NCI-H345 (cell line): Measurements from ENCODE around the gene TMEM242.
"Not testable (repeated sequence)": the region's sequence is repeated elsewhere in the genome, so short reads cannot be mapped to it uniquely, and the experiment has no call there.

Source experiments
- DNase-seq: peaks from one replicate; lab custom pipeline; 2025; lab: John Stamatoyannopoulos, UW

The TMEM242 gene

GRCh38 chr6:157323966-157324300 is 614 bp upstream of the TMEM242 start:
- DNase-seq = no peak

DNA sequence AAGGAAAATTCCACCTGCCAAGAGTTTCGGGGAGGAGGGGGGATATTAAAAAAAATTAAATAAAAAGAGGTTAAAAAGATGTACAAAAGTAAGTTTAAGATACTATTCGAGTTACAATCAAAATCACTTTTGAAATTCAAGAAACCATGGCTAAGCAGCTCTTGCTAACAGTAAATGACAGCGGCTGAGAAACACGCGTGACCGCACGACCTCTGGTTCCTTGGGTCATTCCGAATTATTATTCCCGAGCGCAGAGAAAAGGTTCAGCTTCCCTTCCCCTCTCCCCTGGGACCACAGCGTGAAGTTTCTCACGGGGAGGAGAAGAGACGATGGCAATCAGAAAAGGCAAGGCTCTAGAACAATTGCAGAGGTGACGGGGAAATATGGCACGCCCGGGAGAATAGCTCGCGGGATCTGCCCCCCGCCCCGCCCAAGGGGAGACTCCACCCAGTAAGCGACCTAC is 496 bp downstream of the TMEM242 start:
- no peak for DNase-seq

DNA sequence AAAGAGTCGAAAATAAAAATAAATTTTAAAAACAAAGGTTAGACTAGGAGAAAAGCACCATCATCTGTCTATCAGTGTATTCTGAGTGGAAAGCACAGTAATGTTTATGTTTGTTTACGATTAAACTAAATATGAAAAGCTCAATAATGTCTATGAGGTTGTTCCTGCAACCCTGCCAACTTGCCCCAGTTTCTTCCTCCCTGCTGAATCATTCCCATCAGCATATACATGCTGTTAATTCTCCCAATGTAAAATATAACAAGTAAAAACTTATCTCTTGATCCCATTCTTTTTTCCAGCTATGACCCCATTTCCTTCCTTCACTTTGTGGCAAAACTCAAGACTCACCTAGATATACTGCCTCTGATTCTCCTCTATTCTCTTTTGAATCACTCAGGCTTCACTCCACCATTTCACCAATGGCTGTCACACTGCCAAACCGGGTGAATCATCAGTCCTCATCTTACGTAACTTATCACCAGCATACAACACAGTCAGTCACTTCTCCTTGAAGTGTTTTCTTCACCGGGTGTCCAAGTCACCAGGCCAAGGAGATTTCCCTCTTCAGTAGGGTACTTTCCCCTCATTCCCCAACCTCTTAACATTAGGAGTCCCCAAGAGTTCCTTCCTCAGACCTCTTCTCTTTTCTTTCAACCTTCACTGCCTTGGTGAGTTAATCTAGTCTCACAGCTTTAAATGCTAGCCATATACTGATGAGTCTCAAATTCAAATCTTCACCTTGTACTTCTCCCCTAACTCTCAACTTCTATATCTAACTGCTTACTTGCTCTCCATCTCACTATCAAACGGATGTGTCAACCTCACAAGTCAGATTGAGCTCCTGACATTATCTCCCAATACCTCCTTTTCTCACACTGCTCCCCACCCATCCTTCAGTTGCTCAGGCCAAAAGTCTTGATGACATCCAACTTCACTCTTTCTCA is 6.2 kb downstream of the TMEM242 start:
- DNase-seq = no peak

GRCh38 chr6:157314705-157315321 is 8.5 kb downstream of the TMEM242 start:
- DNase-seq = no peak

GRCh38 chr6:157313531-157314467 is 9.5 kb downstream of the TMEM242 start:
- no peak for DNase-seq

GRCh38 chr6:157312757-157313156 is 10.6 kb downstream of the TMEM242 start:
- no peak for DNase-seq

DNA sequence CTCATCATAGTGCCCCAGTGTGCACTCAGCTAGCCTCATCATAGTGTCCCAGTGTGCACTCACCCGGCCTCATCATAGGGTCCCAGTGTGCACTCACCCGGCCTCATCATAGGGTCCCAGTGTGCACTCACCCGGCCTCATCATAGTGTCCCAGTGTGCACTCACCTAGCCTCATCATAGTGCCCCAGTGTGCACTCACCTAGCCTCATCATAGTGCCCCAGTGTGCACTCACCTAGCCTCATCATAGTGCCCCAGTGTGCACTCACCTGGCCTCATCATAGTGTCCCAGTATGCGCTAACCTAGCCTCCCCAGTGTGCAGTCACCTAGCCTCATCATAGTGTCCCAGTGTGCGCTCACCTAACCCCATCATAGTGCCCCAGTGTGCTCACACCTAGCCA is 12.6 kb downstream of the TMEM242 start:
- not testable (repeated sequence) for DNase-seq

DNA sequence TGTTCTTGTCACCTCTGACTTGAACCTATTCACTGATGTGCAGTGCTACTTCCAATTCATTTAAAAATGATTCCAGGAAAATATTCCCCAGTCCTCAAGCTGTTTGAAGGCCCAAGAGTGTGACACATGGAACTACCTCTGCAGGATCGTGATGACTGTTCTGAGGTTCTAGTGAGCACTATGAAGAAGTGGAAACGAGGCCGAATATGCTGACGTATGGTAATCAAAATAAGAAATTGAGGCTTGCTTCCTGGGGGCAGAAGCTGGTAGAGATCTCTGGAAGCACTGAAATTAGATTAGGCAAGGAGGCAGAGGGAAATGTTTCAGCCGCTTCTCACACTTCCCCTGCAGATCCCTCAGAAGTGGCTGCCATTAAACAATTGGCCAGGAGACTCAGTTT is 15.7 kb downstream of the TMEM242 start:
- DNase-seq = no peak

DNA sequence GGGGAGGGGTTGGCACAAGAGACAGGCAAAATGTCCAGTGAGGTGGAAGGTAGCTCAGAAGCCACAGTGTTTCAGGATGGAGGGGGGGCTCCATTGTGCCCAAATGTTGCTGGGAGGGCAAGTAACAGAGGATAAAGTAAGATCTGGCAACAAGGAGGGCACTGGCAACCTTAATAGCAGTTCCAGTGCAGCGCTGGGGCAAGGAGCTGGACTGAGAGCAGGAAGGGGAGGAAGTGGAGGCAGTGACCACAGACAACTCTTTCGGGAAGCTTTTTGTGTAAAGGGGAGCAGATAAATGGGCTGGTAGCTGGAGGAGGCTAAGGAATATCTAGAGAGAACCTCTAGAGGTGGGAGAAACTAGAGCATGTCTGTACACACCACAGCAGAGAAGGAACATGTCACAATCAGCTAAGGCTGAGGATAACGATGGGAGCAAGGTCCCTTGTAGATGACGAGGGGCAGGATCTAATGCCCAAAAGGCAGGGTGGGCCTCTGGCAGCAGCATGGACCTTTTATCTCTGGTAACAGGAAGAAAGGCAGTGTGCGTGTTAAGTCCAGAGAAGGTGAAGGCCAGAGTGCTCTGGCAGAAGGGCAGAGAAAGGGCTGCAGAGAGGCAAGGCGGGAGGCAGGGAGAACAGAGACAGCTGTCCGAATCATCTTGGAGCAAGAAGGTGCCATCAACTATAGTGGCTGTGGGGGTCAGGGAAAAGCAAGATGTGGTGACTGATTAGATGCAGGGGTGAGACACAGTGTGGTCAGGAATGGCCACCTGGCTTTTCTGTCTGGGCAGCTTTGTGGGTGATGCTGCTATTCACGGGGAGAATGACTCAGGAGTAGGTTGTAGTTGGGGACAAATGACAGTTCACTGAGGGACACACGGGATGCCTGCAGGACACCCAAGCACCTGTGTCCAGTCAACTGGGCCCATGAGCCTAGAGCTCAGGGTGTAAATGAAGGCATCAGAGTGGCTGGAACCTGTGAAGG is 17.4 kb downstream of the TMEM242 start:
- no peak for DNase-seq

GRCh38 chr6:157304899-157305663 is 18.2 kb downstream of the TMEM242 start:
- no peak for DNase-seq

DNA sequence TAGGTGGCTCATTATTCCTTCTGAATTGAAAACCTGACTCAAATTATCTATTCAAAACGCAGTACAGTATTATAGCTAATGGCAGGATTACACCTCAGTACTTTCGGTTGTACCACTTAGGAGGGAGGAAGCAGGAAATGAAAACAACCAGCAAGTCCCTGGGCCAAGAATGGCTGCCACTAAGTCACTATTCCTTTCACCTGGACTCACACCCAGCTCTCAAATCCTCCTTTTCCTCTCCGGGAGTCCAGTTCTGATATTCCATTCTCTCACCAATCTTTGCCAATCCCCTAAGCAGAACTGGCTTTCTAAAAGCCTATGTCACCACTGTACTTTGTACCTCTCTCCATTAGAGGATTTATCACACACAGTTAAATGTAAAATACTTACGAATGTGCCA is 20.6 kb downstream of the TMEM242 start:
- no peak for DNase-seq

GRCh38 chr6:157300436-157300835 is 22.9 kb downstream of the TMEM242 start:
- DNase-seq = no peak

GRCh38 chr6:157300006-157300405 is 23.3 kb downstream of the TMEM242 start:
- DNase-seq = no peak

GRCh38 chr6:157298216-157298724 is 25.0 kb downstream of the TMEM242 start:
- no peak for DNase-seq

GRCh38 chr6:157294654-157295053 is 28.7 kb downstream of the TMEM242 start:
- no peak for DNase-seq

DNA sequence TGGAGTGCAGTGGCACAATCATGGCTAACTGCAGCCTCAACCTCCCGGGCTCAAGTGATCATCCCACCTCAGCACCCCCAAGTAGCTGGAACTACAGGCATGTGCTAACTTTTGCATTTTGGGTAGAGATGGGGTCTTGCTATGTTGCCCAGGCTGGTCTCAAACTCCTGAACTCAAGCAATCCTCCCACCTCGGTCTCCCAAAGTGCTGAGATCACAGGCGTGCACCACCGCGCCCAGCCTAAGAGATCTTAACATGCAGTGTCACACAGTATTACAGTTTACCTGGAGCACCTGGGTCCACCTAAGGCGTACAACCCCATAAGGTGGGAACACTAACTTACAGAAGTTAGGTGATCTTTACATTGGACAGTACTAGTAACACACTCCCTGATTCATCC is 29.5 kb downstream of the TMEM242 start:
- no peak for DNase-seq

DNA sequence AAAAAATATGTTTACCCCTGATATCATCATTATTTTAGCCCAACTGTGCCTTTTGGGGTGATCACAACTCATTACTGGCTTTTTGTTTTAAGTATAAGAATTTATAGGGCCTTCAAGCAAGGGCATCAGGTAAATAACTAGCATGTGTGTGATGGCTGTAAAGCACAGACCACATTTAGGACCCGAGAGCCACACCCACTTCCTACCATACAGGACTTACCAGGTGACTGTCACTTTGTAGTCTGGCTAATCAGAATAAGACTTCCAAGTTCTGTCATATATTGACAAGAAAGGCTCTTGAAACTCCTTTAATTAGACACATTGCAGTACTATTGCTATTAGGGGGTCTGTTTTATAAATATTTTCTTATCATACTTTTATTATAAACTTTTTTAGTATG is 31.1 kb downstream of the TMEM242 start:
- no peak for DNase-seq

GRCh38 chr6:157291356-157291755 is 32.0 kb downstream of the TMEM242 start:
- no peak for DNase-seq

- DNase-seq = no peak
Observed at GRCh38 chr6:157290797-157291196, 32.5 kb downstream of the TMEM242 start.

DNA sequence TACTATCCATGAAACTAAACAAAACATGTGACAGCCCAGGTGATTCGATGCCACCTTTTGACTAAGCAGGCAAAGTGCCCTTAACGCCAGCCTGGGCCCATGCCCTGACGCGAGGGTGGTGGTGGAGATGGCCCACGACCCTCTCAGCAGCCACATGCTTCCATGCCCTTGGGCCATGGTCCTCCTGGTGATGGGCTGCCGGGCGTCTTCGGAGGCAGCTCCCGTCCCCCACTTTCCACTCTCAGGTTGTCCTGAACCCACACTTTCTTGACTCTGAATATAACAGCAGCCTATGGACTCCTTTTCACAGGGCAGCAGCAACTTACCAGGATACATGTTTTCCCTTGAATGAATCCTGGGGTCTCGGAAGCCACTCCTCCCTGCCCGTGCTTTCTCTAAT is 33.6 kb downstream of the TMEM242 start:
- no peak for DNase-seq
